Measurements from ENCODE around the gene LYRM7. TPM values are rescaled to one million over a fixed set of nuclear protein-coding genes. Genes with fewer than 3 reads are reported as not detected.
"Not testable (repeated sequence)": the region's sequence is repeated elsewhere in the genome, so short reads cannot be mapped to it uniquely, and the experiment has no call there.

The LYRM7 gene
- total RNA-seq, 1 donor from 2014 or later, result 3.9 TPM

- H3K9me3 ChIP-seq, result no peaks in the 10 kb centered on the region
- TF ChIP-seq POLR2A (IDR thresholded peaks at IDR 0.05) (no peak), POLR2AphosphoS5 (IDR thresholded peaks at IDR 0.05; ENCODE audit: insufficient read depth in 1 of 2, low read depth in 1 of 2) (no peak), CTCF (IDR thresholded peaks at IDR 0.05) (no peak)
- DNase-seq (ENCODE audit: extremely low spot score in 2 of 2), result no peak
- no peaks in the 10 kb centered on the region for H3K27me3 ChIP-seq
- H3K4me1 ChIP-seq, result no peaks in the 10 kb centered on the region
- H3K4me3 ChIP-seq, result no peak overlapping the region
- no peaks in the 10 kb centered on the region for H3K36me3 ChIP-seq
- intact Hi-C loops (cut with DNase I), result no loop called here
- H3K27ac ChIP-seq, result no peak overlapping the region
Observed at GRCh38 chr5:131193106-131193505, 22.4 kb downstream of the LYRM7 start.

DNA sequence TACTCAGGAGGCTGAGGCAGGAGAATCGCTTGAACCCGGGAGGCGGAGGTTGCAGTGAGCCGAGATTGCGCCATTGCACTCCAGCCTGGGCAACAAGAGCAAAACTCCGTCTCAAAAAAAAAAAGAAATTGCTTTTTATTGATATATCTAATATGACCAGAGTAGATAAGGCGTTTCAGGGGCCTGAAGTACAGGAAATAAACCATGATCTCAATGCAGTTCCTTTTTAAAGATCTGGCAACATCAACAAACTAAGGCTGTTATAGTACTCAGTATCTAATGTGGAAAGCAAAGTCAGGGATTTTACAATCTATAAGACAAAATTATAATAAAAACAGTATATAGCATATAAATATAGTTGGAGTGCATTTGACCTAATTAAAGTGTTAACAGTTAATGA is 23.2 kb downstream of the LYRM7 start:
- H3K27me3 ChIP-seq; H3K27ac ChIP-seq; intact Hi-C loops (cut with DNase I); DNase-seq (ENCODE audit: extremely low spot score in 2 of 2); H3K36me3 ChIP-seq; H3K9me3 ChIP-seq; H3K4me3 ChIP-seq; H3K4me1 ChIP-seq: not testable (repeated sequence)

GRCh38 chr5:131194725-131195124 is 24.0 kb downstream of the LYRM7 start:
- no peak for TF ChIP-seq CTCF (IDR thresholded peaks at IDR 0.05)
- no peak for TF ChIP-seq POLR2AphosphoS5 (IDR thresholded peaks at IDR 0.05; ENCODE audit: insufficient read depth in 1 of 2, low read depth in 1 of 2)
- TF ChIP-seq POLR2A (IDR thresholded peaks at IDR 0.05), result no peak
- no peak overlapping the region for H3K4me3 ChIP-seq
- no peaks in the 10 kb centered on the region for H3K9me3 ChIP-seq
- intact Hi-C loops (cut with DNase I), result no loop called here
- no peaks in the 10 kb centered on the region for H3K4me1 ChIP-seq
- no peak overlapping the region for H3K27ac ChIP-seq
- H3K36me3 ChIP-seq, result no peaks in the 10 kb centered on the region
- no peak for DNase-seq (ENCODE audit: extremely low spot score in 2 of 2)
- H3K27me3 ChIP-seq, result no peaks in the 10 kb centered on the region

- Histone ChIP-seq H3K27me3 (no peaks in the 10 kb centered on the region), H3K4me1 (no peaks in the 10 kb centered on the region), H3K9me3 (no peaks in the 10 kb centered on the region), H3K27ac (no peak overlapping the region), H3K36me3 (no peaks in the 10 kb centered on the region), H3K4me3 (no peak overlapping the region)
- intact Hi-C loops (cut with DNase I), result no loop called here
- TF ChIP-seq POLR2A (IDR thresholded peaks at IDR 0.05) (no peak), POLR2AphosphoS5 (IDR thresholded peaks at IDR 0.05; ENCODE audit: insufficient read depth in 1 of 2, low read depth in 1 of 2) (no peak), CTCF (IDR thresholded peaks at IDR 0.05) (no peak)
- no peak for DNase-seq (ENCODE audit: extremely low spot score in 2 of 2)
Observed at GRCh38 chr5:131195696-131196095, 25.0 kb downstream of the LYRM7 start.

DNA sequence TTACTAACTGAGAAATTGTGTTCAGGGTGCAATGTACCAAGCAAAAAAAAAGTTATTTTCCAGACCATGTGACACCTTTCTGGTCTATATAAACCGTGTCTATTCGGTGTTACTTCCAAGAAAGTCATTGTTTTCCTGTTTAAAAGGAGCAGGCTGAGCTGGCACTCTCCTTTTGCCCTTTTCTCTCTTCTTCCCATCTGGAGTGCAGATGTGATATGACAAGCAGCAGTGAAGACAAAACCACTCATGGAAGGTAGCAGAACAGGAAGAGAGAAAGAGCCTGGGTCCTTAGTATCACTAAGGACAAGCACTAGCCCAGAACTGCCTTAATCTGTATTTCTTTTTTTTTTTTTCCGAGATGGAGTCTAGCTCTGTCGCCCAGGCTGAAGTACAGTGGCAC is 25.6 kb downstream of the LYRM7 start:
- no peak for DNase-seq (ENCODE audit: extremely low spot score in 2 of 2)
- Histone ChIP-seq H3K4me1 (no peaks in the 10 kb centered on the region), H3K27ac (no peak overlapping the region), H3K36me3 (no peaks in the 10 kb centered on the region), H3K27me3 (no peaks in the 10 kb centered on the region), H3K4me3 (no peak overlapping the region), H3K9me3 (no peaks in the 10 kb centered on the region)
- intact Hi-C loops (cut with DNase I), result no loop called here
- TF ChIP-seq POLR2A (IDR thresholded peaks at IDR 0.05) (no peak), CTCF (IDR thresholded peaks at IDR 0.05) (no peak), POLR2AphosphoS5 (IDR thresholded peaks at IDR 0.05; ENCODE audit: insufficient read depth in 1 of 2, low read depth in 1 of 2) (no peak)

GRCh38 chr5:131198625-131199024 is 27.9 kb downstream of the LYRM7 start:
- no peak overlapping the region for H3K27ac ChIP-seq
- DNase-seq (ENCODE audit: extremely low spot score in 2 of 2), result no peak
- intact Hi-C loops (cut with DNase I), result no loop called here
- H3K27me3 ChIP-seq, result no peaks in the 10 kb centered on the region
- TF ChIP-seq CTCF (IDR thresholded peaks at IDR 0.05) (no peak), POLR2A (IDR thresholded peaks at IDR 0.05) (no peak), POLR2AphosphoS5 (IDR thresholded peaks at IDR 0.05; ENCODE audit: insufficient read depth in 1 of 2, low read depth in 1 of 2) (no peak)
- no peaks in the 10 kb centered on the region for H3K4me1 ChIP-seq
- H3K9me3 ChIP-seq, result no peaks in the 10 kb centered on the region
- no peaks in the 10 kb centered on the region for H3K36me3 ChIP-seq
- H3K4me3 ChIP-seq, result no peak overlapping the region
